ENCODE results near the gene APH1B. TPM values are rescaled to one million over a fixed set of nuclear protein-coding genes. Genes with fewer than 3 reads are reported as not detected.

The APH1B gene
- total RNA-seq, 1 experiment from 2014 or later: 20.9 TPM

- no peak overlapping the region for H3K27ac Mint-ChIP-seq
- H3K4me1 ChIP-seq (ENCODE audit: insufficient read depth, low read length): 0 out of 2 replicates have a peak, but pooled peaks cover 3% of the 10 kb centered on the region
- no peak overlapping the region for H3K4ac ChIP-seq (ENCODE audit: low read depth, low read length)
- H2BK120ac ChIP-seq (ENCODE audit: low read depth, low read length, poor library complexity, severe bottlenecking): no peak overlapping the region
- no peaks in the 10 kb centered on the region; a peak in 1 of 5 replicates for H3K9me3 Mint-ChIP-seq
- no peak overlapping the region for H3T11ph ChIP-seq (ENCODE audit: low read length)
- no peak for DNase-seq
- no peaks in the 10 kb centered on the region for H3K27me3 ChIP-seq (ENCODE audit: insufficient read depth, low read length)
- no peak overlapping the region for H3K18ac ChIP-seq (ENCODE audit: insufficient read length, low read depth, low read length)
- no peak overlapping the region for H2AK5ac ChIP-seq (ENCODE audit: insufficient read length, low read length)
- no peak overlapping the region for H2BK20ac ChIP-seq (ENCODE audit: low read depth, low read length, poor library complexity, severe bottlenecking)
- no peak overlapping the region for H4K8ac ChIP-seq (replicated peaks; ENCODE audit: insufficient read length, low read depth, low read length)
- no peaks in the 10 kb centered on the region for H3K36me3 Mint-ChIP-seq (ENCODE audit: insufficient read depth in 1 of 3, low read depth in 3 of 3)
- H3K27ac ChIP-seq (ENCODE audit: insufficient read length, low read depth, low read length): no peak overlapping the region
- no peak overlapping the region for H3K4me3 Mint-ChIP-seq
- H3K27me3 Mint-ChIP-seq (ENCODE audit: low read depth): no peaks in the 10 kb centered on the region
- peaks cover 18 to 20% of the 10 kb centered on the region in 2 experiments for H3K4me1 Mint-ChIP-seq
- H3K14ac ChIP-seq (ENCODE audit: insufficient read depth, low read length): peak overlapping the region; percentile 24; the same call in 1 of the 2 replicates
- no peak overlapping the region for H2AFZ ChIP-seq (ENCODE audit: low read length)
- no peaks in the 10 kb centered on the region for H3K9me3 ChIP-seq (ENCODE audit: control insufficient read depth, low read depth, low read length)
- H4K5ac ChIP-seq (ENCODE audit: insufficient read length, low read depth, low read length): no peak overlapping the region
- H2BK5ac ChIP-seq (ENCODE audit: insufficient read length, low read length): no peak overlapping the region
- WGBS (ENCODE audit: extremely low coverage, insufficient read length, low lambda C conversion rate): no CpG with 5 or more reads among the region's 29 CpGs
- H4K20me1 ChIP-seq (ENCODE audit: control insufficient read depth, insufficient read depth, insufficient read length): no peaks in the 10 kb centered on the region
- H3K23me2 ChIP-seq (ENCODE audit: insufficient read length, low read depth, low read length, poor library complexity, severe bottlenecking): no peaks in the 10 kb centered on the region
- H2BK12ac ChIP-seq (ENCODE audit: insufficient read length, low read depth, low read length): no peak overlapping the region
- no peak overlapping the region for H2BK15ac ChIP-seq (ENCODE audit: low read depth, low read length)
- no peaks in the 10 kb centered on the region for H3K79me2 ChIP-seq (ENCODE audit: insufficient read depth, low read length)
- H3K9ac ChIP-seq (ENCODE audit: extremely low read depth, insufficient read length, low read length): no peak overlapping the region
- H3K79me1 ChIP-seq (ENCODE audit: insufficient read depth, low read depth, low read length, poor library complexity, severe bottlenecking): no peaks in the 10 kb centered on the region
- H3K23ac ChIP-seq (ENCODE audit: insufficient read length, low read depth, low read length): no peak overlapping the region
- no peak for TF ChIP-seq CTCF (conservative IDR thresholded peaks at IDR 0.05)
- H4K91ac ChIP-seq (ENCODE audit: insufficient read length, low read depth, low read length): no peak overlapping the region
- H3K4me2 ChIP-seq (ENCODE audit: insufficient read depth, insufficient read length, low read length): no peak overlapping the region
- no peak overlapping the region for H3K56ac ChIP-seq (ENCODE audit: insufficient read length, low read depth, low read length)
Observed at GRCh38 chr15:63321462-63321861, 44.1 kb downstream of the APH1B start.
